NCI-H2081 (cell line): ENCODE measurements around the gene TSHZ2.

Experiments
- DNase-seq, 2 experiments: peaks; one replicate each; lab custom pipeline; 2025; lab: John Stamatoyannopoulos, UW

TSHZ2 gene

DNA sequence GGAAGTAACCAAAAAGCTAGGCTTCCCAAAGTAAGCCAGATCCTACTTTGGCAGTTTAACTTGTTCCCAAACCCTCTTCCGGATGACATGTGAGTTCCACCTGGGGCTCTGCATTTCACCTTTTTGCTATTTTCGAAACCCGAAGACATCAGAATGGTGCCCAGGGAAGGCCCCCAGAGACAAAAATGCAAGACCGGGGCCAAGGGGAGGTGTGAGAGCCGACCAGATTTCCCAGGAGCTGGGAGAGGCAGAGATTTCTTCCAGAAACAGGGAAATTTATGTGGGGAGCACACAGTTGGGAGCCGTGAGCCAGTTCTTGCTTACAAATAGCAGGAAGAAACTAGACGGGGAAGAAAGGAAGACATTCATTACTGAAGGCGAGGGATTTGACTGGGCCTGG lies 411.8 kb downstream of the TSHZ2 start:
- no peak for DNase-seq

DNA sequence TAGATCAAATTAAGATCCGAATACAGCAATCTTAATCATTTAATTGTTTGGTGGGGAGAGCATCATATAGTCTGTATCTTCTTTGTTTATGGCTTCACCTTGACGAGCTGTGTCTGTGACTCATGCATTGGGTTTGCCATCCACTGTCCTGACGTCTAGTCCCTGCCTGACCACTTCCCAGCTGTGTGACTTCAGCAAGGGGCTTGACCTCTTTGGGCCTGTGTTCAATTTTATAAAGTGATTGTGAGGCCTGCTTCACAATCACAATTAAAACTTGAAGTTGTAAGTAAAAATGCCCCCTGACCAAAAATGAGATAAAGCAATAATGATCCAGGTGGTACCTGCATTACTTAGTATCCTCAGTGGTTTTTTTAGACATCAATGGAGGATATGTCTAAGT lies 412.2 kb downstream of the TSHZ2 start:
- DNase-seq: no peak

DNA sequence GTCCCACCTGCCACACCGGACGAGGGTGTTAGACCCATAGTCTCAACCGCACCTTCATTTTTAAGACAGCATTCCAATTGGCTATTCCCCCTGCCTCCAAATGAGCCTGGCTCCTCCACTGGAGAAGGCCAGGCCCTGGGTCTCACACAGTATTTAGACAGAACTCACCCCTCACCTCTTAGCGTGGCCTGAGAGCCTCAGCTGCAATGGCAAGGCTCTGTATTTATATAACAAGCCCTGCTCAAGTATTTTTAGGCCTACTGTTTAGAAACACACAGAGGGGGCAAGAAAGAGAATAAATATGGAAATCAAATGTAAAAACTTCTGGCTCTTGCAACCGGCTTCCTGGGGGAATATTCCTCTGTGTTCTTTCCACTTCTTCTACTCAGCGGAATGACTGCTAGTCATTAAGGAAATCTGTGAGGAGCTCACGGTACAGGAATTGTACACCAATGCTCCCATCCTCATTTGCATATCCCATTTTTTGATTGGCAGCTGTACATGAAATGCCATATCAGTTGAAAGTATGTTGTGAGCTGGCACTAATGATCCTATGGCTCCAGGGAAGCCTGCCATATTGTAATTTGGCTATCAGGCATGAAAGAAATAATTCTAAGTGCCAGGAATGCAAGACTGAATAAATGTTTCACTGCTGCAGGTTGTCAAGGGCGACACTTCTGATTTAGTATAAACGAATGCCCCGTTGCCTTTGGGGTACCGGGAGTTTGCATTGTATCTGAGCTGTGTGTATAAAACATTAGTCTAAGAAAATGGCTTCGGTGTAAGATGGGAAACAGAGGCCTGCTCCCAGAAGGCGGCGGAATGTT lies 414.0 kb downstream of the TSHZ2 start:
- no peak for DNase-seq

DNA sequence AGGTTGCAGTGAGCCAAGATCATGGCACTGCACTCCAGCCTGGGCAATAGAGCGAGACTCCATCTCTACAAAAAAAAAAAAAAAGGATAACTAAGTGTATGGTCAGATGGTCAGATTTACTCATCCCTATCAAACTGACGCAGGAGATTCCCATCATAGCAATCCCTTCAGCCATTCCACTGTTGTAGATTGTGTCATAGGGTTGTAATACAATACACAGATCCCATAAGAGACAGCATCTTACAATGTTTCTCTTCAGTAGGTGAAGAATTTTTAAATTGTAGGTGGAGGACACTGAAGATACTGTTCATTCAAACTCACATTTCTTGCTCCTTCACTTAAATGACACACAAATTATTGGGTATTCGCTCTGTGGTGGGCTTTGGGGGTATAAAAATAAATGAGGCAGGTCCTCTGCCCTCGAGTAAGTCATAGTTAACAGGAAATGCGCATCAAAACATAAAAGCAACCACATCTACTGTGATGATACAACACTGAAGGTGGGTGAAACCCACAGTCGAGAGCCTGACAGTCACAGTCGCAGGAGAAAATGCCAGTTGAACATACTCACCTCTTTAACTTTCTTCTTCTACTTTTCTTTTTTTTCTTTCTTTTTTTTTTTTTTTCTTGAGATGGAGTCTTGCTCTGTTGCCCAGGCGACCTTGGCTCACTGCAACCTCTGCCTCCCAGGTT lies 416.0 kb downstream of the TSHZ2 start:
- no peak for DNase-seq

DNA sequence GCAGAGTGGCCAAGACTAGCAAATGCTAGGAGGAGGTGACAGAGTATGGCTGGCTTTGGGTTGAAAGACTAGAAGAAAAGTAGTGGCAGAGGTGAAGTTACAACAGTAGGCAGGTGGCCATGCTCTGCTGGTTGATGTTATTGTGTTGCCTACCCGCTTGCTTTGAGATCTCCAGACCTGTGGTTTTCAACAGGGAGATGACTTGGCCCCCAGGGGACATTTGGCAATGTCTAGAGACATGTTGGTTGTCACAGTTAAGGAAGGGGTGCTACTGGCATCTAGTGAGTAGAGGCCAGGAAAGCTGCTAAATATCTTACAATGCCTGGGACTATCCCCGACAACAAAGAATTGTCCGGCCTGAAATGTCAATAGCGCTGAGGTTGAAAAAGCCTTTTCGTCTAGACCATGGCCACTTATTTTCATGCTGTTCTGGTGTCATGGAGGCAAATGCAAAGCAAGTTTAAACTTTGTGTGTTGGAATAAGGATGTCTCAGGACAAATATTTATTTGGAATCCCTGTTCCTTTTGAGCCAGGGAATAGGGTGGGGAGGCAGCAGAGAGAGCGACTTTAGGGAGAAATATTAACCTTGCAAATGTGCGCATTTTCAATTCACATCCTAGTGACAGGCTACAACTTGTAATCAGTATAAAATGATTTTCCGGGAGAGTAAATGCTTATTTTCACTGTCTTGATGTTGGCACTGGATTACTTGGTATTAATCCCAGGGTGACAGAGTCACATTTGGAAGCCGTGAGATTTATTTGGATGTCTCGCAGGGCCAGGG lies 417.6 kb downstream of the TSHZ2 start:
- DNase-seq: no peak

DNA sequence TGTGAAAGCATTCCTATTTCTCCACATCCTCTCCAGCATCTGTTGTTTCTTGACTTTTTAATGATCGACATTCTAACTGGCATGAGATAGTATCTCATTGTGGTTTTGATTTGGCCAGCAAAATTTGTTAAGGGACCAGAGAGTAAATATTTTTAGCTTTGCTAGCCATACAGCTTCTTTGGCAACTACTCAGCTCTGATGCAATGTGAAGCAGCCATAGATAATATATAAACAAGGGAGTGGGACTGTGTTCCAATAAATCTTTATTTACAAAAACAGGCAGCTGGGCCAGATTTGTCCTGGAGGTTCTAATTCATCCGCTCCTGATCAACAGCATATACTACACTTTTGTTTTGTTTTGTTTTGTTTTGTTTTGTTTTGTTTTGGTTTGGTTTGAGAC lies 418.6 kb downstream of the TSHZ2 start:
- DNase-seq: no peak

DNA sequence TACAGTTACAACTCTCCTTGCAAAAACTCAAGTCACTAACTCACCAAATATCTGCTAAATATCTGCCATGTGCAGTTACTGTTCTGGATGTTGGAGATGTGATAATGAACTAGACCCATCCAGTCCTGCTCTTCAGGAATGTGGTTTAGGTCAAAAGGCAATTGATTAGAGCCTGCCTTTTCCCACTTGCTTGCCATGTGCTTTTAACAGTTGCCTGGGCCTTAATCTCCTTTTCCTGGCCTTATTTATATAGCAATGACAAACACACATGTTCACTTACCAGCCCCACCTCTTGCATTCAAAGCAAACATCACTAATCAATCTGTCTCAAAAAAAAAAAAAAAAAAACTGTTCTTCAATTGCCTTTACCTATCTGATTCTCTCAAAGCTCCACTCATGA lies 422.3 kb downstream of the TSHZ2 start:
- DNase-seq: no peak

DNA sequence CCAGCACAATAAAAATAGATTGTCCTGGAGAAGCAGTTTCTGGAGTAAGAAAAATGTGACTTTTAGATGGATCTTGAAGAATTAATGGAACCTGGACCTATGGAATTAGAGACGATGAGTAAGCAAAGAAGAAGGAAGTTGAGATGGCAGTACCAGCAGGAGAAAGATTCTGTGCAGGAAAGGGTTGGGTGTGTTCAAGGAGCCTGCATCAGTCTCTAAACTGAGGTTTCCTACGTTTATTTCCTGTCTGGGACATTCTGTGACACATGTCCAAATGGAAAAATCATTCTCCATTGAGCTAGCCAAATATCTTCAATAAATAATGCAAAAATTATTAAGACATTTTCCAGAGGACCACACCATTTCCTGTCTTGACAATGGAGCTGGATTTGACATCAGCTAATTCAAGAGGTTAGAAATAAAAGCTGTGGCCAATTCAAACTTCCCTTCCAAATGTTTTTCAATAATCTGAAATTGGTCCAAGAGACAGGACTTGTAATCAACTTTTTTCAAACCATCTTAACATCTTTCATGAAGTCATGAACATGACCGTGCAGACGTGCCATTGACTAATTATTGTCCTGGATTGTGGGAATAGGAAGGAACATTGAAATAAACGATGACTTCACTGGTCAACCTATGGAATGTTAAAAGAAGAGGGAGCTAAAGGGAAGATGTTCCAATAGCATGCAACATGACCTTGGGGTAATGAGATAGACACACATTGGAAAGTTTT lies 423.2 kb downstream of the TSHZ2 start:
- no peak for DNase-seq

DNA sequence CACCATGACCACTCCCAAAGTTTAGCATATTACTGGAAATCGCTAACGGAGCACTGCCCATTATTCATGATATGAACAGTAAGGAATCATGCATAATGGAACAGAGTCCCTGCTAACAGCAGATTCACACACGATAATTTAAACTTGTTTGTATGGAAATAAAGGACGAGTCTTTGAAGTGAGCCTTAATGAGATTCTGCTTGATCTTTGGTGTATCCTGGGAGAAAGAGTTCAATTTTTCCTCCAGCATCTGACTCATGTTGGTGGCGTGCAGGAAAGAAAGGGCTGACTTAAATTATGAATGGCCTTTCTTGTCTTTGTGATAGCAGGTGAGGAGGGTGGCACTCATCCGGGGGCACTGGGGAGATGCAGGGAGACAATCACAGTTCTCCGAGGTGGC lies 426.9 kb downstream of the TSHZ2 start:
- DNase-seq: no peak

DNA sequence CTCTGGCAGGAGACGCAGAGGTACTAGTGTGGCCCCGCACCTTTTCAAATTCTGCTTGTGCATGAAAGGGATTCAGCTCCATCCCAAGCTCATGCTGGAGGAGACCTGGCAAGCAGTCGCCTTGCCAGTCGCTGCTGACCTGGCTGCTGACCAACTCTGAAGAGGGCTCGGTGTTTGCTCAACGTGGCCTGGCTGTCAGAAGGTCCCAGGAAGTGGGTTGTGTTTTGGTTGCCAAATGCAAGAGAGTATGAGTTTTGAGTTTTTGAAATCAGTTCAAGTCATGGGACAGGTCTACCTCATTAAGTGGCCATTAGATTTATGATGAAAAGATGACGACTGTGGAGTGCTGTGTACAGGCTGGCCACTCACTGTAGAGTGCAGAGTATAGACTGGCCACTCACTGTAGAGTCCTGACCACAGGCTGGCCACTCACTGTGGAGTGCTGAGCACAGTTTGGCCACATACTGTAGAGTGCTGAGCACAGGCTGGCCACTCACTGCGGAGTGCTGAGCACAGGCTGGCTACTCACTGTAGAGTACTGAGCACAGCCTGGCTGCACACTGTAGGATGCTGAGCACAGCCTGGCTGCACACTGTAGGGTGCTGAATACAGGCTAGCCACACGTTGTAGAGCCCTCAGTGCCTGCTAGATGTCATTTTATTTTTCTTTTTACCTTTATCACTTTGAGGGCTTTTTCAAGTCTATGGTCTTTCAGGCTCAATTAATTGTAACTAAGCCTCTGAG lies 427.6 kb downstream of the TSHZ2 start:
- DNase-seq: no peak

DNA sequence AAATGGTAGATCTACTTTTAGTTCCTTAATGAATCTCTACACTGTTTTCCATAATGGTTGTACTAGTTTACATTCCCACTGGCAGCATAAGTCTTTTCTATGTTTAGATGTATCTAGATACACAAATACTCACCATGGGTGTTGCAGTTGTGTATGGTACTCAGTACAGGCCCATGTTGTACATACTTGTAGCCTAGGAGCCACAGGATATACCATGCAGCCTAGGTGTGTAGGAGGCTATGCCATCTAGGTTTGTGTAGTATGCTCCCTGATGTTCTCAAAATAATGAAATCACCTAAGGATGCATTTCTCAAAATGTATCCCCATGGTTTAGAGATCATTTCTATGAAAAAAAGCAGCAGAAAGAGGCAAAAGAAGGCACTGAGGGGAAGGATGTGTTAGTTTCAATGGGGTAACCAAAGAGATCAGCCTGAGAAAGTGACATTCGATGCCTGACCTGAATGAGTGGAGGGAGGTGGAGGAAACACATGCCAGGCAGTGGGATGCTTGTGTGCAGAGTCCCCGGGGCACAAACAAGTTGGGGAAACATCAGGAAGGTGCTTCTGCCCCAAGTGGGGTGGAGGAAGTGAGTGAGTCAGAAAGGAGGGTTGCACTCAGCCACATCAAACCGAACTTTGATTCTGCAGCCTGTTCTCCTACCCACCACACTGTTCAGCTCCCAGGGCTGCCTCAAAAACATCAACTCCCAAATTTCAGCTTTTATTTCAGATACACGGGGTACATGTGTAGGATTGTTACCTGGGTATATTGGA lies 430.3 kb downstream of the TSHZ2 start:
- DNase-seq: no peak

DNA sequence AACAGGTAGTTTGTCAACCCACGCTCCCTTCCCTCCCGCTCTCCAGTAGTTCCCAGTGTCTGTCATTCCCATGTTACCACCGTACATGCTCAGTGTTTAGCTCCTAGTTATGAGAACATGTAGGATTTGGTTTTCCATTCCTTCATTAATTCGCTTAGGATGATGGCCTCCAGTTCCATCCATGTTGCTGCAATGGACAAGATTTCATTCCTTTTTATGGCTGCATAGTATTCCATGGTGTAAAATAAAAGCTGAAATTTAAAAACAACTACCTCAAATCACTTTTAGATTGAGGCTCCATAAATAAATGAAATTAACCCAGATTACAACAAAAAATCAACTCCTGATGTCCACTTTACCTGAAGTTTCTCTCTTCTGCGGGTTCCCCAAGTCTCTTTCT lies 430.9 kb downstream of the TSHZ2 start:
- no peak for DNase-seq

DNA sequence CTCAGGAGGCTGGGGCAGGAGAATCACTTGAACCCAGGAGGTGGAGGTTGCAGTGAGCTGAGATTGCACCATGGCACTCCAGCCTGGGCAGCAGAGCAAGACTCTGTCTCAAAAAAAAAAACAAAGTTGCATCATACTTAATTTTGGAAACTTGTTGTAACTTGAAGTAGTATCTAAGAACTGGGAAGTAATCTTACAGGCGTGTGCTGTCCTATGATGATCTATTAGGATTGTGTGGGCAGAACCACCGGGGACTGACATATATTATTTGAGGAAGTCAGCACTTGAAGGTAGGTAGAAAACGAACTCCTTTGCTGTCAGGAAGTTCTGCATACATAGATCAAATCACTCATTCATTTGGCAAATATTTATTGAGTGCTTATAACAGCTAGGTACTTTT lies 433.0 kb downstream of the TSHZ2 start:
- no peak for DNase-seq

DNA sequence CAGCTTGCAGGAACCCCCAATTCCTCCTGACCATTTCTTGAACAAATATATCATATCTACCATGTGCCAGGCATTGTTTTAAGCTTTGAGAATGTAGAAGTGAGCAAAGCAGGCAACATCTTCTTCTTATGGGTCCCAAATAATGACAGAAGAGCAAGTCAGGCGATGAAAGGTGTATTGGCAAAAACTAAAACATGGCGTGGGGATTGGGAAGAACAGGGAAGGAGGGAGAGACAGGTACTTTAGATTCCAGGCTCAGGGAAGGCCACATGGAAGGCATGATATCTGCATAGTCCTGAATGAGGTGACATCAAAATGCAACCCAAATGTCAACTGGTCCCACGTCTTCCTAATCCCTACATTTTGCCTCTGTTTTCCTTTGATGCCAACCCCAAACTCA lies 434.4 kb downstream of the TSHZ2 start:
- DNase-seq: no peak

DNA sequence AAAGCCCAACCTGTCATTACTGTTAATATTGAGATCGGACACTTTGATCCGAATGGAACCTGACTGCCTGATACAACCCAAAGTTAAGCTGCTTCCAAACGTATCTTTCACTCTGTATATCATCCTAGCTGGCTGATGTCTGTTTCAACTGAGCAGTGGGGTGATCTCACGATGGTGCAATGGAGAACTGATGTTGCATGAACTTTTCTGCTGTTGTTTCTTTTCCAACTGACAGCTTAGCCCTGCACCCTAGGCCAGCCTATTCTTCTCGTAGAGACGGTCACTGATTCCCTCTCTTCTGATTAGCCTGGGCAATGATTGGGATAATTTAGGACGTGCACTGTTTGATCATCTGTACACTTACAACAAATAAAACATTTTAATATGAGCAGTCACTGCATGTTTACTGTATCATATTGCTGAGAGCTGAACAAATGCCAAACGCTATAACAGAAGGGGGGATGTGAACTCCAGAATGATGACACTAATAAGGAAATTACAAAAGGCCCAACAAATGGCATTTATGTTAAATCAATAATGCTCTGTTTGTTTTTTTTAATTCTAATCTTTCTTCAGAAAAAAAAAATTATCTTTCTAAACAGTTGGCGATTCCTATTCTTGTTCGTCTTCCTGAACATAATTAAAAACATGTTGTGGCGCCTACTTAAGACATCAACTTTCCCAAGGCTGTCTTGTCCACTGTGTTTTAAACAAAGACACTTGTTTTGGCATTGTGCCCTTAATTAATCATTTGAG lies 436.7 kb downstream of the TSHZ2 start:
- DNase-seq: no peak

DNA sequence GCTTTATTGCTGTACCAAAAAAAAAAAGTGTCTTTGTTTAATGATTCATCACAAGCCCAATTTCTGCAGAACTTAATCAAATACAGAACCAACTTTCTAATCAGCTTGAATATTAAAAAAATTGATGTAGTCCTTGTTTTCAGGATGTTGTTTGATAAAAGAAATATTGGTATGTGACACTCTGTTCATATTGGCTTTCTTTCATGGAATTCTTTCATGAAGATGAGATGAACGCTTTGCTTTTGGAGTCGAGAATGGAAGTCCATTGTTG lies 437.2 kb downstream of the TSHZ2 start:
- DNase-seq: no peak

DNA sequence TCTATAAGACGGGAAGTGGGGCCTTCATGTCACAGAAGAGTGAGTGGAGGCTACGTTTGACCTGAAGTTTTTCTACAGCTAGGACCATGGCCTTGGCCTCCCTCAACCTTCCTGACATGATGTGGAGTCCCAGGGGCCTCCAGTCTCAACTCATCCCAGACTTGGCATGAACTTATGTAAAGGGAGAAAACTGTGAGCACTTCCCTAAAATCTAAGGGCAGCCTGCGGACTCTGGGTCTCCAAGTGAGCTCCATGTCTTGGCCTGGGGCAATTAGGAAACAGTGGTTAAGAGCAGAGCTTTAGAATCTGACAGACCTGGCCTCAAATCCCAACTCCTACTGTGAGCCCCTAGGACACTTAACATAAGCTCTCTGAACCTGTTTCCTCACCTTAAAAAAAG lies 439.0 kb downstream of the TSHZ2 start:
- no peak for DNase-seq

DNA sequence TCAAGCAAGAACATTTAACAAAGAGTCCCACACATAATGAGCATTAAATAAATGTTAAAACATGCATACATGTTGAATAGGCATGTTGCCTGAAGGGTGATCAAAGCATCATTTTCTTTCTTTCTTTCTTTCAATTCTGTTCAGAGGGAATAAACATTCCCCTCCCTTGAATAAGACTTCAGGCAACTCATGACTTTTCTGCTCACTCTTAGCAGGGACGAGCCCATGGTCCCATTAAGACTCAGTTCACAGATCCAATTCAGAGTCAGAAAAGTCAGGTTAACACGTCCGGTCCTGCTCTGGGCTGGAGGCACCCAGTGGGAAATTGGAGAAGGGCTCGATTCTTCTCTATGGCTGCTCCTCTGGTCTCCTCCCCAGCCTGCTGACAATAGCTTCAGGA lies 439.7 kb downstream of the TSHZ2 start:
- no peak for DNase-seq

DNA sequence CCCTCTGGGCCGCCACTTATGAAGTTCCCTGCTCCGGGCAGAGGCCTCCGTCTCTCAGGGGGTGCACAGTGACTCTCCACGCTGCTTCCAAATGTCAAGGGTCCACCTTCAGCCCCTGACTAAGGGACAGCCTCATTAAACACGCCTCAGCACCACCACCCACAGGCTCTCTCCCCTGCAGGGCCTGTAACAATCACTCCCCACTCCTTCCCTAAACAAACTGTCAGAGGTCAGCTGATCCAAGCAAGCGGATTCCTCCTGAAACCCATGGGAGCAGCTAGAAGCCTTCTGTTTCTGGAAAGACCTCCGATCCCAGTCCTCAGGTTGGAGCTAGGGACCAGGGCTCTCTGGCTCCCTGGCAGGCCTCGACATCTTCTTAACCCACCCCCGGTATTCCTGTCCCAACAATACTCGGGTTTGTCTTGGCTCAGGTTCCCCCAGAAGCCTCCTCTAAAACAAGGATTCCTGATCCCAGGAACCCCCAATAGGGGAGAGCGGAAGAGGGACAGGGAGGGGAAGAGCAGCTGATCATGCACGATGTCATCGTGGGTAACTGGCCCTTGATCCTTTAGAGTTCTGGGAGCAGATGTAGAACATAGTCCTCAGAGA lies 440.5 kb downstream of the TSHZ2 start:
- DNase-seq: no peak

DNA sequence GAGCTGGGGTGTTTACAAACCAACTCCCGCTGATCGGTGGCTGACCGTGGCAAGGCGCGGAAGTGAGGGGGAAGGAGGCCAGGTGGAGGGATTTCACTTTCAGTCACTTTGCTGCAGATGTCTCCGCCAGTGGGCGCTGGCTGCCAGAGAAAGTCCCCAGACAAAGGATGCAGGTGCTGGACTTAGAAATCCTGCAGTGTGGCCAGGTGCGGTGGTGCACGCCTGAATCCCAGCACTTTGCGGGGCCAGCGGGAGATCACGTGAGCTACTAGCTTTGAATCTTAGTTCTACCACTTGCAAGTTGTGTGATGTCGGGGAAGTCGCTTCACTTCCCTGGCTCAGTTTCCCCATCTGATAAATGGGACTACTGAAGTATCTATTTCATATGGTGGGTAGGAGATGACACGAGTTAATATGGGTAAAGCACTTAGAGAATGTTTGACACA lies 441.1 kb downstream of the TSHZ2 start:
- DNase-seq: no peak
